Tibial nerve (tissue), 4 donors: Measurements from ENCODE around the gene ZNF132. TPM values are rescaled to one million over a fixed set of nuclear protein-coding genes. Genes with fewer than 3 reads are reported as not detected.
"Not testable (repeated sequence)": the region's sequence is repeated elsewhere in the genome, so short reads cannot be mapped to it uniquely, and the experiment has no call there.

ENCODE experiments used
- DNase-seq, 2 donors: peaks; one replicate each; pipeline ENCODE4 v3.0.0-alpha.2; 2019; ENCODE audit warnings: low spot score in 2 of 2
- H3K27ac ChIP-seq, 4 donors: fragments of 200-600 bp; sonication (generic) in 3 of 4; one replicate each; pipeline ENCODE4 v1.5.1; 2017 to 2019; ENCODE audit warnings: mild to moderate bottlenecking in 1 of 4
- H3K27me3 ChIP-seq, 2 donors: fragments of 200-600 bp; sonication (generic) in 1 of 2; one replicate each; pipeline versions ENCODE4 v1.5.1 to v1.6.0; 2017 to 2019
- H3K36me3 ChIP-seq, 3 donors: fragments of 200-600 bp; sonication (generic); one replicate each; pipeline ENCODE4 v1.5.1; 2018 to 2019
- H3K4me1 ChIP-seq, 4 donors: fragments of 200-600 bp; sonication (generic) in 3 of 4; one replicate each; pipeline ENCODE4 v1.5.1; 2017 to 2019
- H3K4me3 ChIP-seq, 4 donors: fragments of 200-600 bp; sonication (generic) in 3 of 4; one replicate each; pipeline ENCODE4 v1.5.1; 2017 to 2019; ENCODE audit warnings: mild to moderate bottlenecking in 1 of 4, moderate library complexity in 1 of 4
- H3K9me3 ChIP-seq, 4 donors: fragments of 200-600 bp; sonication (generic) in 3 of 4; one replicate each; pipeline ENCODE4 v1.5.1; 2017 to 2019
- CTCF ChIP-seq, 5 experiments: fragments of 200-600 bp in 3 of 5; fragments of 450-650 bp in 2 of 5; sonication (generic) in 3 of 5; IDR thresholded peaks; one replicate each; pipeline ENCODE4 v1.5.1; 2016 to 2019; ENCODE audit warnings: antibody characterized with exemption in 5 of 5, mild to moderate bottlenecking in 3 of 5, moderate library complexity in 2 of 5
- EP300 ChIP-seq, 2 donors: sonication (generic); formaldehyde crosslinking; IDR thresholded peaks; one replicate each; pipeline ENCODE4 v1.6.1; 2017; ENCODE audit warnings: antibody characterized with exemption in 2 of 2, mild to moderate bottlenecking in 1 of 2
- POLR2A ChIP-seq, 2 donors: fragments of 450-650 bp; IDR thresholded peaks; one replicate each; pipeline ENCODE4 v1.6.1; 2017; ENCODE audit warnings: antibody characterized with exemption in 2 of 2, mild to moderate bottlenecking in 2 of 2, moderate library complexity in 2 of 2
- WGBS, 2 donors: methylation state at CpG; one replicate each; pipeline ENCODE4 v1.1.5; 2018; 5-methylcytosine and 5-hydroxymethylcytosine counted together
- total RNA-seq, 4 donors: library from RNA; depleted of rRNA; stranded (reverse); fragments of >200 nt; gene quantifications; one replicate each; pipeline ENCODE4 v1.1.0, GENCODE V29; 2016

The ZNF132 gene
- total RNA-seq, 4 donors from 2014 or later: 5.0 to 12.6 (median 8.2) TPM

- TF ChIP-seq CTCF (IDR thresholded peaks at IDR 0.05) (no peak), POLR2A (IDR thresholded peaks at IDR 0.05) (peak in 1 of 2 donors; percentile 58), EP300 (IDR thresholded peaks at IDR 0.05) (peak; percentile 82 to 87)
- peak; percentile 95 to 96 for DNase-seq
- Histone ChIP-seq H3K4me3 (peak within 1 kb of the TSS; percentile 69 to 96 (median 86)), H3K9me3 (no peaks in the 10 kb centered on the region), H3K36me3 (peaks cover 0 to 28% (median 4%) of the 10 kb centered on the region in 3 donors), H3K27me3 (peaks cover 0 to 14% of the 10 kb centered on the region in 2 donors), H3K27ac (peak within 1 kb of the TSS in 3 of 4 donors; percentile 54 to 87 (median 75)), H3K4me1 (peaks cover 0 to 22% (median 5%) of the 10 kb centered on the region in 4 donors)
- WGBS, 2 donors: 0 to 1% methylated on average over 40 to 49 of the region's 79 CpGs
These were observed 11.6 kb upstream of the ZNF132 start, which contains the start of gene ZNF324B for GRCh38 chr19:58451358-58452101. Gene ZNF324B, plus strand, starts transcription at chr19:58451622. Its CDS starts 2,080 bp downstream, at chr19:58453702.

- peak in 1 of 2 donors; percentile 23 for DNase-seq
- Histone ChIP-seq H3K9me3 (no peaks in the 10 kb centered on the region), H3K4me1 (peaks cover 0 to 22% (median 5%) of the 10 kb centered on the region in 4 donors), H3K27ac (no peak overlapping the region), H3K27me3 (peaks cover 0 to 14% of the 10 kb centered on the region in 2 donors), H3K4me3 (peak overlapping the region; percentile 69 to 96 (median 86)), H3K36me3 (peaks cover 0 to 22% (median 0%) of the 10 kb centered on the region in 3 donors)
- 7 to 11% methylated on average over 11 of the region's 11 CpGs for WGBS, 2 donors
- no peak for TF ChIP-seq POLR2A (IDR thresholded peaks at IDR 0.05)
- TF ChIP-seq CTCF (IDR thresholded peaks at IDR 0.05): no peak
- TF ChIP-seq EP300 (IDR thresholded peaks at IDR 0.05): no peak
These were observed 11.0 kb upstream of the ZNF132 start for GRCh38 chr19:58450856-58451357.

- 62 to 74% methylated on average over 5 of the region's 5 CpGs for WGBS, 2 donors
- DNase-seq: not testable (repeated sequence)
These were observed 10.0 kb upstream of the ZNF132 start for GRCh38 chr19:58449980-58450379.

GRCh38 chr19:58448860-58449259 lies 8.9 kb upstream of the ZNF132 start:
- H3K4me3 ChIP-seq, H3K36me3 ChIP-seq, H3K9me3 ChIP-seq, H3K27ac ChIP-seq, DNase-seq: not testable (repeated sequence)
- Histone ChIP-seq H3K4me1 (peaks cover 0 to 22% (median 5%) of the 10 kb centered on the region in 4 donors), H3K27me3 (peaks cover 0 to 14% of the 10 kb centered on the region in 2 donors)
- WGBS, 2 donors: 75 to 76% methylated on average over 3 of the region's 3 CpGs

More at GRCh38 chr19:58449980-58450379, 10.0 kb upstream of the ZNF132 start:
- H3K9me3 ChIP-seq, H3K27ac ChIP-seq, H3K4me3 ChIP-seq: not testable (repeated sequence)
- Histone ChIP-seq H3K4me1 (peaks cover 0 to 22% (median 5%) of the 10 kb centered on the region in 4 donors), H3K27me3 (peaks cover 0 to 14% of the 10 kb centered on the region in 2 donors), H3K36me3 (peaks cover 0 to 14% (median 0%) of the 10 kb centered on the region in 3 donors)

GRCh38 chr19:58442986-58443385 lies 3.0 kb upstream of the ZNF132 start:
- 83 to 87% methylated on average over 7 of the region's 7 CpGs for WGBS, 2 donors

GRCh38 chr19:58440556-58440955 lies 603 bp upstream of the ZNF132 start:
- H3K4me1 ChIP-seq: peaks cover 0 to 21% (median 11%) of the 10 kb centered on the region in 4 donors
- peaks cover 0 to 41% (median 16%) of the 10 kb centered on the region in 4 donors for H3K9me3 ChIP-seq
- peak overlapping the region; percentile 29 to 95 (median 85) for H3K27ac ChIP-seq
- H3K27me3 ChIP-seq: no peaks in the 10 kb centered on the region
- WGBS, 2 donors: 14 to 15% methylated on average over 24 to 31 of the region's 31 CpGs
- no peak for TF ChIP-seq POLR2A (IDR thresholded peaks at IDR 0.05)
- no peak for TF ChIP-seq CTCF (IDR thresholded peaks at IDR 0.05)
- H3K36me3 ChIP-seq: peaks cover 1 to 37% (median 17%) of the 10 kb centered on the region in 3 donors
- DNase-seq: no peak
- H3K4me3 ChIP-seq: peak overlapping the region; percentile 41 to 68 (median 64)

More at GRCh38 chr19:58442986-58443385, 3.0 kb upstream of the ZNF132 start:
- H3K4me3 ChIP-seq, H3K27me3 ChIP-seq, H3K27ac ChIP-seq, DNase-seq: not testable (repeated sequence)
- peaks cover 0 to 13% (median 0%) of the 10 kb centered on the region in 3 donors for H3K36me3 ChIP-seq
- H3K4me1 ChIP-seq: peaks cover 0 to 21% (median 11%) of the 10 kb centered on the region in 4 donors
- peaks cover 0 to 16% (median 3%) of the 10 kb centered on the region in 4 donors for H3K9me3 ChIP-seq
